SK-N-MC (cell line): ENCODE data around the gene TREM1.
A peak's percentile ranks its signal among the peaks of the same experiment; 100 is the strongest.

Source experiments
- DNase-seq: peaks from one replicate; pipeline ENCODE4 v3.0.0-alpha.2; 2011; ENCODE audit warnings: low read depth, low spot score
- H3K27ac ChIP-seq: fragments of 200-600 bp; sonication (generic); 2 replicates; pipeline ENCODE4 v1.5.1; 2016; ENCODE audit warnings: mixed run types
- H3K36me3 ChIP-seq: fragments of 200-600 bp; sonication (generic); 2 replicates; pipeline ENCODE4 v1.6.1; 2017; ENCODE audit warnings: antibody characterized with exemption, low read length, mixed read lengths; ENCODE audit not compliant: insufficient read depth
- H3K4me3 ChIP-seq: fragments of 200-600 bp; sonication (generic); 2 replicates; pipeline ENCODE4 v1.5.1; 2016
- H3K9ac ChIP-seq: fragments of 200-600 bp; sonication (generic); 2 replicates; pipeline ENCODE4 v1.8.0; 2017; ENCODE audit warnings: mixed run types, mixed read lengths; ENCODE audit not compliant: insufficient read length
- H3K9me3 ChIP-seq: fragments of 200-600 bp; sonication (generic); 2 replicates; pipeline ENCODE4 v1.6.1; 2017; ENCODE audit warnings: low read depth, mild to moderate bottlenecking, antibody characterized with exemption, low read length, moderate library complexity, mixed read lengths
- EZH2 ChIP-seq: fragments of 200-600 bp; sonication (generic); IDR thresholded peaks from one replicate; pipeline ENCODE4 v1.6.1; 2017; ENCODE audit warnings: antibody characterized with exemption
- FOXP2 ChIP-seq: optimal IDR thresholded peaks from 2 replicates; pipeline ENCODE3; 2011; ENCODE audit warnings: mild to moderate bottlenecking, moderate library complexity; ENCODE audit not compliant: insufficient read depth; ENCODE audit errors: extremely low read length, control extremely low read depth
- POLR2AphosphoS5 ChIP-seq: IDR thresholded peaks from 2 replicates; pipeline ENCODE4 v1.6.1; 2012; ENCODE audit warnings: mild to moderate bottlenecking, low read depth, low read length, borderline replicate concordance

TREM1 gene

DNA sequence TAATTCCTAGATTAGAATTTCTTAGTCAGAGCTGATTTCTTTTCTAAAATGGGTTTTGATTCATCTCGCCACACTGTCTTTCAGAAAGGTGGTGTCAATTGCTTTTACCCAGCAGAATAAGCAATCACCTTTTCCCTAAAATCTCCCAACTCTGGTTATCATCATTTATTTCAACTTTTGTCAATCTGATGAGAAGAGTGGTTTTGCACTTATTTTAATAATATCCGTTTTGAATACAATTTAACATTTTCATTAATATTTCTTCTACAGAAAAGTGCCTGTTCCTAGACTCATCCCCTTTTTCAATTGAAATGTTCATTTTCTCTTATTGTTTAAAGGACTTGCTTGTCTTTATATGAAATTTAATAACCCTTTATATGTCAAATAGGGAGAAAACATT lies 40.7 kb upstream of the TREM1 start:
- no peak for DNase-seq
- no peaks in the 10 kb centered on the region for H3K36me3 ChIP-seq
- H3K27ac ChIP-seq = no peak overlapping the region
- H3K9ac ChIP-seq = no peak overlapping the region
- H3K4me3 ChIP-seq = no peak overlapping the region
- no peaks in the 10 kb centered on the region for H3K9me3 ChIP-seq
- no peak for TF ChIP-seq FOXP2
- TF ChIP-seq POLR2AphosphoS5 = no peak
- no peak for TF ChIP-seq EZH2

DNA sequence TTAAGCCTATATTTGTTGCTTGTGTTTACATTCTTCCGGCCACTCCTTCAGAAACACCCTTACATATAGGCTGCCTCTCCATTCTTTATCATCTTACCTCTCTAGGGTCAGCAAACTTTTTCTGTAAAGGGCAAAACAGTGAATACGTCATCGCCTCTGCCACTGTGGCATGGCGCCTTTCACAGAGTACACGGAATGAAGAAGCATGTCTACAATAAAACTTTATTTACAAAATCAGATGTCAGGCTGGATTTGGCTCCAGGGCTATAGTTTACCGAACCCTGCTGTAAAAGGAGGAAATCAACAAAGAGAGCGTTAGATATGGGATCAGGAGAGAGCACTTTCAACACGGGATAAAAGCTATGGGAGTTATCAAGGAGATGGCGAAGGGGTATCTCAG lies 39.6 kb upstream of the TREM1 start:
- H3K4me3 ChIP-seq = no peak overlapping the region
- no peaks in the 10 kb centered on the region for H3K36me3 ChIP-seq
- H3K9me3 ChIP-seq = no peaks in the 10 kb centered on the region
- no peak overlapping the region for H3K27ac ChIP-seq
- no peak for TF ChIP-seq EZH2
- no peak for TF ChIP-seq FOXP2
- no peak for TF ChIP-seq POLR2AphosphoS5
- H3K9ac ChIP-seq = no peak overlapping the region
- DNase-seq = no peak

DNA sequence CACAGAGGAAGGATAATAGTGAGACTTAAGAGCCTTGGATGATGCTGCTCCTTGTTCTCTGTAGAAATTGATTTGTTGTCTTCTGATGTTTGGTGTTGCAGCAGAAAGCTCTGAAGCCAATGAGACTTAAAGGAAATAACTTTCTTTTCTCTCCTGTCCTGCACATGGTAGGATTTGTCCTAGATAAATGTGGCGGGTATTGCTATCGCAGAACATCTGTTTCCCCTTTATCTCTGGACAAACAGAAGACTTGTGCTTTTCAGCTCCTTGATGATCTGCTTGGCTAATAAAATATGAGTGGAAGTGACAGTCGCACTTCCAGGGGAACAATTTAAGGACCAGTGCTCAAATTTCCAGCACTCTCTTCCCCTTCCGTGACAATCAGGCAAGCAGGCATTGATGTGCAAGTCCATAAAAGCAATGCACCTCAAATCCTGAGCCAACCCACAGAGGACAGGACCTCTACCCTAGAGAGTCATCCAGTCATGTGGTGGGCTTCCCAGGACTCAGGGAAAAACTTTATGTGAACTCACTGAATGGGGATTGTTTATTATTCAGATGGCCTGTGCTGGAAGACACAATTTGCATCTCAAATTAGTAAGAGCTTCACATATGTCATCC lies 39.1 kb upstream of the TREM1 start:
- Histone ChIP-seq H3K9me3 (no peaks in the 10 kb centered on the region), H3K4me3 (no peak overlapping the region), H3K9ac (no peak overlapping the region), H3K36me3 (no peaks in the 10 kb centered on the region), H3K27ac (no peak overlapping the region)
- TF ChIP-seq POLR2AphosphoS5 (no peak), FOXP2 (no peak), EZH2 (no peak)
- DNase-seq = no peak

DNA sequence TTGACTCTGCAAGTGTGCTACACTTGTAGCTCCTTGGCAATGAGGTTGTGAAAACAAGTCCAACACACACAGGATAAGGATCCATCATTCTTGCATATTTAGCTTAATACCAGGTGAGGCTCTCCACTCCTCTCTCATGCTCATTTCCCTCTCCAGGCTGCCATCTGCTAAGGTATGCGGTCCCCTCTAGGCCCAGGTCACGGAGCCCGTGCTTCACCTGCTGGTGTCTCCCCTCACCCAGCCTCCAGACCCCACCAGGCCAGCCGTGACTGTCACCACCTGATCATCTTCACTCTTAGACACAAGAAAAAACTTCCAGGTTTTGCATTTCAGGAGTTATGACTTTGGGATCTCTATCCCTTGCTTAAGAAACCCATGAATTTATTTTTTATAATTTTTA lies 34.7 kb upstream of the TREM1 start:
- no peaks in the 10 kb centered on the region for H3K36me3 ChIP-seq
- no peak for TF ChIP-seq EZH2
- no peak for TF ChIP-seq FOXP2
- H3K4me3 ChIP-seq = no peak overlapping the region
- no peak overlapping the region for H3K27ac ChIP-seq
- no peaks in the 10 kb centered on the region for H3K9me3 ChIP-seq
- H3K9ac ChIP-seq = no peak overlapping the region
- no peak for DNase-seq

DNA sequence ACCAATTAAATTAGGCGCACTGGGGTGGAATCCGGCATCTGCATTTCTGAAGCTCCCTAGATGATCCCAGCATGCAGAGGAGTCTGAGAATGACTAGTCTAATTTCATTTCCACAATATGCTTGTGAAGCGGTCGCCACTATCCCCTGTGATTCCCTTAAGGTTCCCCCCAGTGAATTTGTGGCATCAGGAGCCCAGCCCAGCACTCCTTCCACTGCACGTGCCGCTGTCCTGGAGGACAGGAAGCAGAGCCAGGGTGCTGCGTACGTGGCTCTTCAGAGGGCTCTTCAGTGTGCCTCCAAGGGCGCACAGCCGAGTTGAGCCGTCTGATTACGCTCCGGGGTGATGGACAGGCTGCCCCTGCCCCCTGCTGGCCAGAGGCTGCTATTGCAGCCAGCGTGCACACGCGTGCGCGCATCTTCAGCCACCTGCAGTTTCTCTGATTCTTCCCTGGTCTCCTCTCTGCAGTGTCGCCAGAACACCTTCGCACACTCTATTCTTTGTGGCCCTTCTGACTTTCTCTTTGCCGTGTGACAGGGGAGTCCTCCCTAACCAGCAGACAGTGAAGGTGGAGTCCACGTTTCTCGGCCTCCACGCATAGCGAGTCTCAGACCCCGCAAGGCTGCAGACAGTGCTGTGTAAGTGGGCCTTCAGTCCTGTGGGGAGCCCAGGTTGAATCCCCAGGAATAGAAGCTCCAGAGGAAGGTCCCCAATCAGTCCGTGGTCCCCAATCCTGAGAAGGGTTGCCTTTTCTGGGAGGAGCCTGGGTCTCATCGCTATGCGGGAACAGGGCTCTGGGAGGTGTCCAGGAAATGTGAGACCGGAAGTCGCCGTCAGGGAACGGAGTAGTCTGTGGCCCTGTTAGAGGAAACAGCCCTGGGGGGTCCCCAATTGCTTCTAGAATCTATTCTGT lies 32.4 kb upstream of the TREM1 start:
- H3K27ac ChIP-seq = no peak overlapping the region
- no peaks in the 10 kb centered on the region for H3K9me3 ChIP-seq
- peak; percentile 55 for TF ChIP-seq FOXP2
- TF ChIP-seq EZH2 = no peak
- H3K4me3 ChIP-seq = peak overlapping the region; percentile 69
- peak; percentile 37 for DNase-seq
- no peaks in the 10 kb centered on the region for H3K36me3 ChIP-seq
- H3K9ac ChIP-seq = no peak overlapping the region

DNA sequence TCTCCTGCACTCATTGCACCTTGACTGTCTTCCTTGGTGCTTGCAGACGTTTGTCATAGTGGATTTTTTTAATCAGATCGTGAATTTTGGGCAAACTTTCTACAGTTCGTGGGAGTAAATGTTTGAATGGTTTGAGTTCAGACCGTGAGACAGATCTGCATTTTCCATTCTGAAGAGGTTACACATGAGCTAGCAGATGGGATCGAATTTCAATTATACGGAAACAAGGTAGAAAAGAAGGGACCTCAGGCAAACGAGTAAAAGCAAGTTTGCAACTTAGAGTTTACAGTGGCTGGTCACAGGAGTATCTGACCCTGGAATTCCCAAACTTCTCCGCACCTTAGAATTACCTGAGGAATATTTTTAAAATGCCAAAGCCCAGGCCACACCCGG lies 31.8 kb upstream of the TREM1 start:
- Histone ChIP-seq H3K36me3 (no peaks in the 10 kb centered on the region), H3K9ac (no peak overlapping the region), H3K27ac (no peak overlapping the region), H3K4me3 (peak overlapping the region; percentile 69), H3K9me3 (no peaks in the 10 kb centered on the region)
- TF ChIP-seq EZH2 (no peak), FOXP2 (no peak), POLR2AphosphoS5 (no peak)
- no peak for DNase-seq

DNA sequence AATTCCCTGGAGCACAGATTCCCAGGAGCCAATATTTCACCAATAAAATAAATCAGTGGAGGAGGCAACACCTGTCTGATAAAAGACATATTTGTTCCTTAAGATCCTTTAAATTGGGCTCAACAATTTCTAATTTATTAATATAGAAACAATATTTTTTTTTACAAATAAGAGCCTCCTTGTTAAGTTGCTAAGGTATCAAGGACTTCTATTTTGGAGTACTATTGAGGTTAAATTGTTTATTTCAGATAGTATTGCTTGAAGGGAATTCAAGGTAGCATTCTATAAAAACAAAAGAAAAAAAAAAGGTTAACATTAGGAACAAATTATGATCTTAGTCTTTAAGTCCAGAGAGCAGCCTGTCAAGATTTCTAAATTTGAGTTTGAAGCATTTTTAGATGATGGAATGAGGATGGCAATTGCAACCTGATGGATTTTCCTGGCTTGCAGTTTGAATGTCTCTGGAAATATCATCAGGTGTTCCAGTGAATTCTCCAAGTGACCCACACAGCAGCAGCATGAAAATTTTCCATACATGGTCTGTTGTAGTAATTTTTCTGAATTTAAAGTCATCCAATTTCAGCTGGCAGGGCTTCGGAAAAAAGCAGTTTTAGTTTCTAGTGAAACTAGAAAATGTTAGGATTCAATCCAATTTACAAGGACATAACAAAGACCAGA lies 29.6 kb upstream of the TREM1 start:
- Histone ChIP-seq H3K27ac (no peak overlapping the region), H3K36me3 (no peaks in the 10 kb centered on the region), H3K4me3 (no peak overlapping the region)

DNA sequence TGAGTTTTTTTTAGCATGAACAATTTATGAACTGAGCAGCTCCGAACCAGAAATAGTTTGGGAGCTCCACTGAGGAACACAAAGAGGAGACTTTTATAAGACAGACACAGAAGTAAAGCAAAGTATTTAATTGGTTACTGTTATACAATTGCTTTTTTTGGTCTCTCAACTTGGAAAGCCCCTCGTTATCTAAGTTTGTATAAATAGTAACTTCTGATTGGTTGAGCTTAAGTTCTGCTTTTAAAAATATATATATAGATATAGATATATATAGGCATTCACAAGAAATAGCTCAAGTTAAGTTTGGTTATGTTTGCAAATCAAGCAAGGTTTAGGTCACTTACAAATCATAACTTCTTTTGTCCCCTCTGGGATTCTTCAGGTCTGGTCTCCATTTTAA lies 28.7 kb upstream of the TREM1 start:
- no peaks in the 10 kb centered on the region for H3K36me3 ChIP-seq
- no peak for TF ChIP-seq FOXP2
- TF ChIP-seq POLR2AphosphoS5 = no peak
- no peak for TF ChIP-seq EZH2
- H3K9me3 ChIP-seq = no peaks in the 10 kb centered on the region
- H3K27ac ChIP-seq = no peak overlapping the region
- no peak for DNase-seq
- no peak overlapping the region for H3K4me3 ChIP-seq
- no peak overlapping the region for H3K9ac ChIP-seq

More for the DNA sequence above, 29.6 kb upstream of the TREM1 start:
- DNase-seq = no peak
- H3K9me3 ChIP-seq = no peaks in the 10 kb centered on the region
- TF ChIP-seq POLR2AphosphoS5 = no peak
- no peak for TF ChIP-seq FOXP2
- TF ChIP-seq EZH2 = no peak
- no peak overlapping the region for H3K9ac ChIP-seq
